Measurements from ENCODE around the gene GPR179.

- TF ChIP-seq CTCF (IDR thresholded peaks at IDR 0.05) (no peak), POLR2A (IDR thresholded peaks at IDR 0.05) (no peak)
Measured at GRCh38 chr17:38329808-38330730, 13.7 kb downstream of the GPR179 start.

Measured in uterus (tissue), 2 donors.